ENCODE results near the gene BLVRB. TPM values are rescaled to one million over a fixed set of nuclear protein-coding genes. Genes with fewer than 3 reads are reported as not detected.
A peak's percentile ranks its signal among the peaks of the same experiment; 100 is the strongest.

The BLVRB gene
- total and polyA plus RNA-seq, 9 of the 15 experiments (the other 6 are each of a cell fraction or from before 2014, with no cell fraction given), result 81.1 to 749 (median 331) TPM

- TF ChIP-seq ZNF318 (IDR thresholded peaks at IDR 0.05; ENCODE audit: borderline replicate concordance in 1 of 2, low read depth in 1 of 2) (no peak), ZNF589 (CRISPR knock-in tag; IDR thresholded peaks at IDR 0.05; ENCODE audit: low read depth) (no peak), ZKSCAN1 (IDR thresholded peaks at IDR 0.05; ENCODE audit: low read depth, low read length) (no peak), ZNF175 (CRISPR knock-in tag; IDR thresholded peaks at IDR 0.05; ENCODE audit: low read depth) (no peak), RBM14 (IDR thresholded peaks at IDR 0.05; ENCODE audit: borderline replicate concordance, insufficient read depth, low read depth, low read length) (no peak), CUX1 (CRISPR knock-in tag; IDR thresholded peaks at IDR 0.05) (no peak), ARID4B (CRISPR knock-in tag; IDR thresholded peaks at IDR 0.05) (peak; percentile 96)
These were observed 21.3 kb downstream of the BLVRB start, which contains the start of gene SERTAD3 (continued) for GRCh38 chr19:40444000-40444824.

All from K562 (cell line).